HL-60/S4 treated with phorbol 12-myristate 13-acetate at 8.2 ng/mL for 4 days and 3 days (cell line): ENCODE measurements around the gene COX7A2L.
"Not testable (repeated sequence)": the region's sequence is repeated elsewhere in the genome, so short reads cannot be mapped to it uniquely, and the experiment has no call there.

Experiments used
- in situ Hi-C: fragments of 300-500 bp; cut with MboI; formaldehyde crosslinking; loops from 2 replicates; pipeline ENCODE4 v1.15.0; 2022; ENCODE audit warnings: low sequenced_read_pairs

The COX7A2L gene

GRCh38 chr2:42368817-42369531 lies 8.0 kb upstream of the COX7A2L start:
- in situ Hi-C loops: no loop called here

DNA sequence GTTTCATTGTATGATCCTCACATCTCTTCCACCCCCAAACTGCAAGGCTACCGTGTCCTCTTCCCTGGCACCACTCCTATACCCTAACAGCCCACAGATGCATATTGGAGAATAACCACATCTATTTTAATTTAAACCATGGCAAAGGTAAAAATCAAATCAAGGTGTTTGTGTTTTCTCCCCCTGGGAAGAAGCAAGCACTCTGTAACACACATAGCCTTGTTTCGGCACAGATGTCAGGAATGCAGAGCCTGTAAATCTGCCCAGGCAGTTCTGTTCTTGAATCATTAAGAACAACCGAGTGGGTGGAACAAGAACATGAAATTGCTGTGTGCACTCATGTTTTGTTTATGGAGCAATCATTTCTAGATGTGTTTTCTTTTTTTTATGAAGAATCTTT lies 6.8 kb upstream of the COX7A2L start:
- in situ Hi-C loops: no loop called here

GRCh38 chr2:42366411-42366810 lies 5.4 kb upstream of the COX7A2L start:
- in situ Hi-C loops: no loop called here

DNA sequence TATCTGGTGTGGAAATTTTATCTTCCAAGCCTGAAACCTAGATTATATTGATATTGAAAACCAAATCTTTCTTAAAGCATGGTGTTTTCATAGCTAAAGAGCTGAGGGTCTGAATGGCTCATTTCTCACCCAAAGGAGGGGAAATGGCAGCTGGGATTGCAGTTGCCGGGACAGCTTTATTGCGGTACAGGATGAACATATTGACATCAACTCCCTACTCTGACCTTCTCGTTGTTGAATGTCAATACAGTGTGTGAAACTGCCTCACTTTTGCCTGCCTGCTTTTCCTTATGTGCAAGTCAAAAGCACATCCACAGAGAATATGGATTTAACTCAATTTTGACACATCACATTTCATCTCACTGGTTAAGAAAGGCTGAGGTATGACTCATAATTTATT lies 3.6 kb upstream of the COX7A2L start:
- in situ Hi-C loops: no loop called here

- in situ Hi-C loops: no loop called here
Measured at GRCh38 chr2:42363413-42363812, 2.4 kb upstream of the COX7A2L start.

GRCh38 chr2:42361728-42362283 lies 789 bp upstream of the COX7A2L start:
- in situ Hi-C loops: no loop called here

- in situ Hi-C loops: no loop called here
Measured at GRCh38 chr2:42360493-42360889, 526 bp downstream of the COX7A2L start.

DNA sequence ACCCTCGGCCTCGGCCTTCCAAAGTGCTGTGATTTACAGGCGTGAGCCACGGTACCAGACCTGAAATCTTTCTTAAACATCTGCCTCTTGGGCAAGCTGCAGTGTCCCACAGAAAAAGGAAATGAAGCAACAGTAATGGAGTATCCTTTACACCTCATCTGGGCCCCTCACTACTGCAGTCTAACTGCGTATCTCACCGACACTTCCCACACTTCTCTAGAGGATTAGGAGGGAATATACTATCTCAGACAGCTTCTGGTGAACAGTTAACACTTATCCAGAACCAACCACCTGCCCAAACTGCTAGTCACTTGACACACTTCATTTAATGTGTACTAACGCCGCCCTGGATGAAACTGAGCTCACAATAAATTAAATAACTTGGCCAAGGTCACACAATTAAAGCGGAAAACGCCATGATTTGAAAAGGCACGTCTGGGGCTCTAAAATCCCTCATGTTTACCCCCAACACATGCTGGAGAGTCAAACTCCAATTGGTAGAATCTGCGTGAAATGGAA lies 993 bp downstream of the COX7A2L start:
- in situ Hi-C loops: no loop called here

GRCh38 chr2:42359304-42359964 lies 1.6 kb downstream of the COX7A2L start:
- in situ Hi-C loops: no loop called here

DNA sequence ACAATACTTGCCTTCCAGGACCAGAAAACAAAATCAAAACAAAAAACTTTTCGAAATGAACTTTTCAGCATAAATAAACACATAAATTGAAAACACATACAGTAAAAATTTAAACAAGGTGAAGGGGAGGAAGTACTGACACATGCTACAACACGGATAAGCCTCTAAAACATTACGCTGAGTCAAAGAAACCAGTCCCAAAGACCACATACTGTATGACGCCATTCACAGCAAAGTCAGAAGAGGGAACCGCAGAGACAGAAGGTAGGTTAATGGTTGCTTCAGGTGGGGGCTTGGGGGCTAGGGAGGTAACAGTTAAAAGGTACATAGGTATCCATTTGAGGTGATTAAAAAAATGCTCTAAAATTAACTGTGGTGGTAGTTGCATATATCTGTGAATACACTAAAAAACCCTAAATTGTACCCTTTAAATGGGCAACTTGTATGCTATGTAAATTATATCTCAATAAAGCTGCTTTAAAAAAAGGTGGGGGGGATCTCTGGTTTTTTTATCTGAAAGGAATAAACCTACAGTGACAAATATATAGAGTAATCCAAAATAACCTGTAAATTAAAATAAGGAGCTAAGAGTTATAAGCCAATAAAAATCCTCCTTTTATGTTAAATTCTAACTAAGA lies 7.1 kb downstream of the COX7A2L start:
- in situ Hi-C loops: no loop called here

DNA sequence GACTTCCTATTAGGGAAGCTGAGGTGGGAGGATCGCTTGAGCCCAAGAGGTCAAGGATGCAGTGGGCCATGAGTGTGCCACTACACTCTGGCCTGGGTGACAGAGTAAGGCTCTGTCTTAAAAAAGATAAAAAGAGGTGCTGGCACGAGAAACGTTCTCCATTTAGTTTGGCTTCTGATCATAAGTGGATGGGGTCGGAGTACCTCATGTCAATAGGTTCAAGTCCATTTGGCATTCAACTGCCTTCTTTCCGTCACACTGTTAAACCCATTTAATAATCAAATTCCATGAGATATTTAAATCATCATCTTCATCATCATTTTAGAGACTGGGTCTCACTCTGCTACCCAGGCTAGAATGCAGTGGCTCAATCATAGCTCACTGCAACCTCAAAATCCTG lies 9.2 kb downstream of the COX7A2L start:
- in situ Hi-C loops: no loop called here

- in situ Hi-C loops: no loop called here
Measured at GRCh38 chr2:42350434-42351063, 10.5 kb downstream of the COX7A2L start.

GRCh38 chr2:42348113-42348805 lies 12.8 kb downstream of the COX7A2L start:
- in situ Hi-C loops: no loop called here

GRCh38 chr2:42347518-42347917 lies 13.5 kb downstream of the COX7A2L start:
- in situ Hi-C loops: not testable (repeated sequence)

GRCh38 chr2:42346856-42347255 lies 14.2 kb downstream of the COX7A2L start:
- in situ Hi-C loops: not testable (repeated sequence)

GRCh38 chr2:42345986-42346385 lies 15.0 kb downstream of the COX7A2L start:
- in situ Hi-C loops: no loop called here

DNA sequence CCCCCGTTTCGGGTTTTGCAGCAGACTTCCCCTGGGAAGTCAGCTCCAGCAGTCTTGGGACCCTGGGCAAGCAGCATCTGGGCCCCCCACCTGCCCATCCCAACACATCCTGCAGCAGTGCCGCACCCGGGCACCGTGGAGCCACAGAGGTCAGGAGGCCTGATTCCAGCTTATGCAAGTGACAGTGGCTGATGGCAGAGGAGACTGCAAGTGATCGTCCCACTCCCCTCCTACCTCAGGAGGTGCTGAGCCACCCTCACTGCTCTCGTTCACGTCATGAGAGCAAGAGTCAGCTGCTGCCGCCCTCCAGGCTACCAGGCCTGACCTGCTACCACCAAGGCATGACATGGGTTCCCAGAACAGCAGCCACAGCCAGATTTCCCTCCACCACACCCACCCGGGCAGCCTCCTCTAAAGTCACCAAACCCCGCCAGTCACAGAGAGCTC lies 18.2 kb downstream of the COX7A2L start:
- in situ Hi-C loops: no loop called here

GRCh38 chr2:42342061-42342794 lies 18.8 kb downstream of the COX7A2L start:
- in situ Hi-C loops: no loop called here

DNA sequence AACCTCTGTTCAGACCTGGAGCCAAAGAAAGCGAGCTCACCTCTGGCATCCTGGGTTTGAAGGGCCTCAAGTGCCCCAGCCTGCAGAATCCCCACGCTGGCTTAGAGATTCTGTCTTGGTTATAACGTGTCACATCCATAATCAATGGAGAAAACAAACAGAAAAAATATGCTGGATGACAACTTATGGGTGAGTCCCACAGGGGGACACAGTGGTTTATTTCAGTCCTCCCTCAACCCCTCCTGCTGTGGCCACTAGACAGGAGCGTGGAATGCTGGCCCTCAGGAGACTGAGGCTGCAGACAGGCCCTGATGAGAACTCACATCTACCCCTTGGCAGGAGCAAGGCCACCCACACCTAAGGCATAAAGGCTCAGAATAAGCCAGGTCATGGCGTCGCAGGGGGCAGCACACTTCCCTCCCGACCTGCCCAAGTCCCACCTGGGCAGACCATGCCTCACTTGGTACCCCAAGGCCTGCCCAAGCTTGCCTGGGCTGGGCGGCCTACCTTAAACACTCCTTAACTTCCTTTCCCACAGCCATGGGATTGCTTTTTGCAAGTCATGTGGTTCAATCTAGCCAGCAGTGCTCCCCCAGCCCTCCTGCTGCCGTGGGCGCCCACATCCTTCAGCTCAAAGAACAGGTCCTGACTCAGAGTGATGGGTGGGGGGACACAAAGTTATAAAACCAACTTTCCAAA lies 19.9 kb downstream of the COX7A2L start:
- in situ Hi-C loops: no loop called here
